Liver (tissue), 3 donors: Measurements from ENCODE around the gene IGSF22.
A peak's percentile ranks its signal among the peaks of the same experiment; 100 is the strongest.

Experiments used
- HNF4A ChIP-seq, 2 donors: conservative IDR thresholded peaks; 2 replicates each; pipeline ENCODE4 v1.6.1; 2016; ENCODE audit warnings: antibody characterized with exemption in 2 of 2, mild to moderate bottlenecking in 2 of 2
- YY1 ChIP-seq: IDR thresholded peaks from 2 replicates; pipeline ENCODE4 v1.6.1; 2016; ENCODE audit warnings: antibody characterized with exemption, mild to moderate bottlenecking
- TF ChIP-seq, protein P1 (sequence below): fragments of 150-350 bp; IDR thresholded peaks from 2 replicates; pipeline ENCODE4 v1.5.1; 2017; ENCODE audit warnings: improper control_type of control experiment, low read depth, low read length; ENCODE audit not compliant: missing input control
- TF ChIP-seq, protein P2 (sequence below): IDR thresholded peaks from 2 replicates; pipeline ENCODE4 v1.6.1; 2016; ENCODE audit warnings: antibody characterized with exemption
- donor health status: healthy.
- donor health status: healthy.

DNA sequence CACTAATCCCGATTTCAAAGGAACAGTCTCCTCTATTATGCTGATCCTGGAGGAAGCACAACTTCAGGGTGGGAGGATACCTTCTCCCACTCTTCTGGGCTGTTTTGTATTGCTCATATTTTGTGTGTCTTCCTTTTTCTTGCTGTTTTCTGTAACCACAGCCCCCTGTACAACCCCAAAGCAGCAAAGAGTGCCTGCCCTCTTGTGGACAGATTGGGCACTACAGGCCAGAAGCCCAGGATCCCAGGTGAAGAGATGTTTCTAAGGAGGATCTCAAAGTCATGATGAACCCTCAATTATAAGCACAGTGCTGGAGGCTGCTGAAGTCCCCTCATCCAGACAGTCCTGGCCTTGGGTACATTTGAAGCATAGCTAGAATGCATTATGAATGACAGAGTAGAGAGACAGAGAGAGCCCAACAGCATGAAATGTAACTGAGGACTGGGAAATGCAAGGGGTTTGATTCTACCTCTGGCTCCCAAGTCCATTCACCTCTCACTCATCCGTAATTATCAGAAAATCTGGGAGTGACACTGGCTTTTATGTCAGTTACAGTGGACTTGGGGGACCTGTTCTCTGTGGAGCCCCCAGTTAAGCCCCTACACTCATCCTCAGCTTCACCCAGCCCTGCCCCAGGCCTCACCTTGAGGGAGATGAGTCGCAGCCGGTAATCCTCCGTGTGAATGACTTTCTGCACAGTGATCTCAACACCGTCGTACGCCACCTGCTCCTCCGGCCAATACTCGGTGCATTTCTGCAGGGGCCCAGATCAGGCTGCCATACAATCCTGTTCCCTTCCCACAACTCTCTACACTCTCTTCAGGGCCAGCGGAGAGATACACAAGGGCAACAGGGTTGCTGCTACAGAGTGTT, 6.2 kb upstream of the IGSF22 start:
- TF ChIP-seq, protein P1, sequence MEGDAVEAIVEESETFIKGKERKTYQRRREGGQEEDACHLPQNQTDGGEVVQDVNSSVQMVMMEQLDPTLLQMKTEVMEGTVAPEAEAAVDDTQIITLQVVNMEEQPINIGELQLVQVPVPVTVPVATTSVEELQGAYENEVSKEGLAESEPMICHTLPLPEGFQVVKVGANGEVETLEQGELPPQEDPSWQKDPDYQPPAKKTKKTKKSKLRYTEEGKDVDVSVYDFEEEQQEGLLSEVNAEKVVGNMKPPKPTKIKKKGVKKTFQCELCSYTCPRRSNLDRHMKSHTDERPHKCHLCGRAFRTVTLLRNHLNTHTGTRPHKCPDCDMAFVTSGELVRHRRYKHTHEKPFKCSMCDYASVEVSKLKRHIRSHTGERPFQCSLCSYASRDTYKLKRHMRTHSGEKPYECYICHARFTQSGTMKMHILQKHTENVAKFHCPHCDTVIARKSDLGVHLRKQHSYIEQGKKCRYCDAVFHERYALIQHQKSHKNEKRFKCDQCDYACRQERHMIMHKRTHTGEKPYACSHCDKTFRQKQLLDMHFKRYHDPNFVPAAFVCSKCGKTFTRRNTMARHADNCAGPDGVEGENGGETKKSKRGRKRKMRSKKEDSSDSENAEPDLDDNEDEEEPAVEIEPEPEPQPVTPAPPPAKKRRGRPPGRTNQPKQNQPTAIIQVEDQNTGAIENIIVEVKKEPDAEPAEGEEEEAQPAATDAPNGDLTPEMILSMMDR, result peak; percentile 93
- no peak for TF ChIP-seq HNF4A (conservative IDR thresholded peaks at IDR 0.05)
- TF ChIP-seq YY1, result no peak
- TF ChIP-seq, protein P2, sequence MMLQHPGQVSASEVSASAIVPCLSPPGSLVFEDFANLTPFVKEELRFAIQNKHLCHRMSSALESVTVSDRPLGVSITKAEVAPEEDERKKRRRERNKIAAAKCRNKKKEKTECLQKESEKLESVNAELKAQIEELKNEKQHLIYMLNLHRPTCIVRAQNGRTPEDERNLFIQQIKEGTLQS, result no peak
